ENCODE results near the gene MED12L.

MED12L gene

DNA sequence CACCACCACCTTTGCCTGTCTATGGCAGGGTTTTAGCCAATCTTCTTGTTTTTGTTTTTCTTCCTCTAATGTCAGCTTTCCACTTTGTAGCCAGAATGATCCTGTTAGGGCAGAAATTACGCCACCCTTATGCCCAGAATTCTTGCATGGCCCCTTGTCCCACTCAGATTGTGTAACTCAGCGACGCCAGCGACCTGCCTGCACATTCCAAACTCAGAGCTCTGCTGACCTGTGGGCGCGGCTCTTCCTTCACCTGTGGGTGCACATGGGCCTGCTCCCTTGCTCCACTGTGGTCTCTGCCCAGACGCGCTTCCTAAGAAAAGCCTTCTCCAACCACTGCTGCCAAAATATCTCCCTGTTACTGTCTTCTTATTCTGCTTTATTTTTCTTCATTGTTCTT, 45.0 kb downstream of the MED12L start:
- TF ChIP-seq, protein P1, sequence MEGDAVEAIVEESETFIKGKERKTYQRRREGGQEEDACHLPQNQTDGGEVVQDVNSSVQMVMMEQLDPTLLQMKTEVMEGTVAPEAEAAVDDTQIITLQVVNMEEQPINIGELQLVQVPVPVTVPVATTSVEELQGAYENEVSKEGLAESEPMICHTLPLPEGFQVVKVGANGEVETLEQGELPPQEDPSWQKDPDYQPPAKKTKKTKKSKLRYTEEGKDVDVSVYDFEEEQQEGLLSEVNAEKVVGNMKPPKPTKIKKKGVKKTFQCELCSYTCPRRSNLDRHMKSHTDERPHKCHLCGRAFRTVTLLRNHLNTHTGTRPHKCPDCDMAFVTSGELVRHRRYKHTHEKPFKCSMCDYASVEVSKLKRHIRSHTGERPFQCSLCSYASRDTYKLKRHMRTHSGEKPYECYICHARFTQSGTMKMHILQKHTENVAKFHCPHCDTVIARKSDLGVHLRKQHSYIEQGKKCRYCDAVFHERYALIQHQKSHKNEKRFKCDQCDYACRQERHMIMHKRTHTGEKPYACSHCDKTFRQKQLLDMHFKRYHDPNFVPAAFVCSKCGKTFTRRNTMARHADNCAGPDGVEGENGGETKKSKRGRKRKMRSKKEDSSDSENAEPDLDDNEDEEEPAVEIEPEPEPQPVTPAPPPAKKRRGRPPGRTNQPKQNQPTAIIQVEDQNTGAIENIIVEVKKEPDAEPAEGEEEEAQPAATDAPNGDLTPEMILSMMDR (IDR thresholded peaks at IDR 0.05; ENCODE audit: borderline replicate concordance, control extremely low read depth, extremely low read depth, insufficient read depth, missing control alignments) = no peak
- no peak for DNase-seq (ENCODE audit: low spot score)
- in situ Hi-C loops (cut with MboI; ENCODE audit: low sequenced_read_pairs, unreplicated experiment) = no loop called here

DNA sequence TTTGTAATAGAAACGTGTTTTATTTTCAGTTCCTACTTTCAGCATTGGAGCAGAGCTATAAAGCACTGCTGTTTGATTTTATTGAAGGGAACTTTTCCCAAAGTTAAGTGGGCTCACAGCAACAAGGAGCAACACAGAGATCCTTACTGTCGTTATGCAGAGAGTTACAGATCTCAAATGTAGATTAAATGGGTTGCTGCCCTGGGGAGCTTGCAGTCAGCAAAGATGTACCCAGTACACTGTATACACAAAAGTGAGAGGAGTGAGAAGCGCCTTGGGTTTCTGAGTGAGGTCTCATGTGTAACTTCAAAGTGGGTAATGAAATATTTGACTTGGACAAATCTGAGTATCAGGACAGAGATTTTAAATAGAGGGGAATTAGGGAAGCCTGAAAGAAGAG, 47.7 kb downstream of the MED12L start:
- TF ChIP-seq, protein P1 (IDR thresholded peaks at IDR 0.05; ENCODE audit: borderline replicate concordance, control extremely low read depth, extremely low read depth, insufficient read depth, missing control alignments) = no peak
- DNase-seq (ENCODE audit: low spot score) = no peak
- in situ Hi-C loops (cut with MboI; ENCODE audit: low sequenced_read_pairs, unreplicated experiment) = no loop called here

DNA sequence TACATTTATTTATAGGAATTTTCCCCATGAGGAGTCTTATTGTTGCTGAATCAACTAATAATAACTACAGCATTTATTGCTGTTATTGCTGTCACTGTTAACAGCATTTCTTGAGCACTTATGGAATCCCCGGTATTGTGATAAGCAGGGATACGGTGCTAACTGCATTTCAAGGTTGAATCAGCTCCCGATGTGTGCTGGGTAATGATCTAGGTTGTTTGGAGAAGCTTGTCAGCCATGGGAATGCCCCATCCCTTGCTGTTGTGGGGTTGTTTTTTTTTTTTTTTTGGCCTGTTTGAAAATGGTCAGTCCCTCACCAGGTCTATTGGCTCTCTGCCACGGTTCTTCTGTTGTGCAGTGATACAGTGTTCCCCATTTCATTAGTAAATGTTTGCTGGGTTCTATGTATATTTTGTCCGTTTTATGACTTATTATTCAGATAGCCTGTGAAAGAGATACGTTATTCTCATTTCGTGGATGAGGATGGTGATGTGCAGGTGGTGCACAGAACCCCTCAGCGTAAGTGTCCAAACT, 48.5 kb downstream of the MED12L start:
- in situ Hi-C loops (cut with MboI; ENCODE audit: low sequenced_read_pairs, unreplicated experiment) = no loop called here
- TF ChIP-seq, protein P1 (IDR thresholded peaks at IDR 0.05; ENCODE audit: borderline replicate concordance, control extremely low read depth, extremely low read depth, insufficient read depth, missing control alignments) = no peak

DNA sequence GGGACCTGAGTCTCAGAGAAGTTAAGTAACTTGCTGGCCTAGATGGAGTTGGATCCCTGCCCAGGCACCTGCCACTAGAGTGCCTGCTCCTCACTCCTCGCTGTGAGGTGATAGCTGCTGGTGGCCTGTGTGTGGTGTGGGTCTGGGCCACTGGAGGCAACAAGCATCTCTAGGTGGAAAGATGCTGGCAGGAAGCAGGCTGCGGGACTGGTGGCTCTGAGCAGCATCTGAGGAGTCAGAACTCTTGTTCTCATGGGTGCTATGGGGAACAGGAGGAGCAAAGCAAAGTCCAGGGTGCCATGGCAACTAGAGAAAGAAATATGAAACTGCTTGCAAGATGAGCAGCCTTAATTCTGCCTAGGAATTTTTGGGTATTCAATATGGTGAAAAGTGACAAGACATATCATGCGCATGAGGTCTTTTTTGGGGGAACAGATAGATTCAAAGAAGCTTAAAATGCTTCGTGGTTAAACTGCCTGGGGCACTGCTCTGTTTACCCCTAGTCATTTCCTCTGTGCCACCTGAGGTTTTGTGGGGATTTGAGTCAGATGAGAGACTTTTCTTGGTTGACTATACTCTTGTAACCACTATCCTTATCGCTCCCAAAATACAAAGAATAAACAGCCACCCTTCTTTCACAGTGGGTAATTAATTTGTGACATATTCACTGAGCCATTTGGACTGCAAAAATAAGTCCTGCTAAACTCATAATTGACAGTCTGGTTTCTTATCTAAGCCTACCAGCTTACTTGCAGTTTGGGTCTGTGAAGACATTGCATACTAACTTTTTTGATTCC, 50.3 kb downstream of the MED12L start:
- no peak for DNase-seq (ENCODE audit: low spot score)
- in situ Hi-C loops (cut with MboI; ENCODE audit: low sequenced_read_pairs, unreplicated experiment) = no loop called here

More for the DNA sequence above, 48.5 kb downstream of the MED12L start:
- no peak for DNase-seq (ENCODE audit: low spot score)

DNA sequence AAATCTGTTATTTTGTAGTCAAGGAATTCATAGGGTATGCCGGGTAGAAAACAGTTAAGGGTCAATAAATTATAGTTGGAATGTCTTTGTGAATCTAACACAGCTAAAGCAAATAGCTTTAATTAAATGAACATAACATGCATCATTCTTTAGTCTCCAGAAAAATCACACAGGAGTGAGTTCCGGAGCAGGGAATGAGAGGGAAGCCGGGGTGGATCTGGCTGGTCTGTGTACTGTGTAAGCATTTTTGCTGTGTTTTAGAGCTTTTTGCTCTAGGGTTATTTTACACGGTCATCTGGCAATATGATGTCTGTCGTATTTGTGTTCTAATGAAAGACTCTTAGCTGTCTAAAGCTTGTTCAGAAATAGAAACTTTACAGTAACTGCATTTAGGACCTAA, 57.5 kb downstream of the MED12L start:
- in situ Hi-C loops (cut with MboI; ENCODE audit: low sequenced_read_pairs, unreplicated experiment) = no loop called here
- TF ChIP-seq, protein P1 (IDR thresholded peaks at IDR 0.05; ENCODE audit: borderline replicate concordance, control extremely low read depth, extremely low read depth, insufficient read depth, missing control alignments) = no peak

More for the DNA sequence above, 50.3 kb downstream of the MED12L start:
- TF ChIP-seq, protein P1 (IDR thresholded peaks at IDR 0.05; ENCODE audit: borderline replicate concordance, control extremely low read depth, extremely low read depth, insufficient read depth, missing control alignments) = no peak

DNA sequence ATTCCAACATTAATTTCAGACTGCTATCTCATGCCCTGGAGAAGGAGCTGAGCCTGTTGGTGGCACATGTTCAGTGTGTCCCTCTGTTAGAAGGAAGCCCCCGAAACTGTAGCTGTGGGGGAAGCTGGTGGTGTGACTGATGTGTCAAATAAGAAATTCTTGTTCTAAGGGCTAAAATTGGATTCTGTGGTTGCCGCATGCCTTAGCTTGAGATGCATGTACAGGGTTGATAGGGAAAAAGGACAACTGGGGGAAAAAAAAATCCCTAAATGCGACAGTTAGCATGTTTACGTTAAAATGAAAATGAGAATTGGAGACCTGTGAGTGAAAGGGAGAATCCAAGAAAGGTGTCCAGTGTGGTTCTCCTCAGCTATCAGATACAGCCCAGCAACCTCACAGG, 58.6 kb downstream of the MED12L start:
- no peak for DNase-seq (ENCODE audit: low spot score)
- TF ChIP-seq, protein P1 (IDR thresholded peaks at IDR 0.05; ENCODE audit: borderline replicate concordance, control extremely low read depth, extremely low read depth, insufficient read depth, missing control alignments) = no peak
- in situ Hi-C loops (cut with MboI; ENCODE audit: low sequenced_read_pairs, unreplicated experiment) = no loop called here

More for the DNA sequence above, 57.5 kb downstream of the MED12L start:
- DNase-seq (ENCODE audit: low spot score) = no peak
